Cardiac fibroblast (primary cell): ENCODE results near the gene EPM2AIP1.
"Not testable (repeated sequence)": the region's sequence is repeated elsewhere in the genome, so short reads cannot be mapped to it uniquely, and the experiment has no call there.

Experiments used
- DNase-seq, 2 donors: peaks; one replicate each; pipeline versions ENCODE4 v3.0.0 to v3.0.0-alpha.2; 2010; ENCODE audit warnings: low read depth in 2 of 2
- H3K4me3 ChIP-seq, 2 donors: replicated peaks in 1 of 2; 1 replicate in 1 of 2; 2 replicates in 1 of 2; pipeline ENCODE4 v1.5.1; 2011; ENCODE audit warnings: low read depth in 2 of 2, low read length in 2 of 2, mild to moderate bottlenecking in 2 of 2, moderate library complexity in 1 of 2
- CTCF ChIP-seq: IDR thresholded peaks from one replicate; pipeline ENCODE4 v1.5.1; 2011; ENCODE audit warnings: low read depth, mild to moderate bottlenecking, low read length, inconsistent platforms

EPM2AIP1 gene

GRCh38 chr3:36965440-36965839 is 27.5 kb downstream of the EPM2AIP1 start:
- no peak overlapping the region for H3K4me3 ChIP-seq
- no peak for TF ChIP-seq CTCF
- DNase-seq, result no peak

GRCh38 chr3:36964817-36965216 is 28.1 kb downstream of the EPM2AIP1 start:
- no peak for DNase-seq
- no peak overlapping the region for H3K4me3 ChIP-seq
- no peak for TF ChIP-seq CTCF

DNA sequence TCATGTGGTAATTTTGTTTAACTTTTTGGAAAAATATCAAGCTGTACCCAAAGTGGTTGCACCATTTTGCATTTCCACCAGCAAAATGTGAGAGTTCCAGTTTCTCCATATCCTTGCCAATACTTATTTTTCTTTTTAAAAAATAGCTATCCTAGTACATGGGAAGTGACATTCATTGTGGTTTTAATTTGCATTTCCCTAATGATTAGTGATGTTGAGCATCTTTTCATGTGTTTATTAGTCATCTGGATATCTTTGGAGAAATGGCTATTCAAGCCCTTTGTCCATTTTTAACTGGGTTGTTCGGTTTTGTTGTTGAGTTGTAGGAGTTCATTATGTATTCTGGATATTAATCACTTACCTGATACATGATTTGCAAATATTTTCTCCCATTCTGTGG is 28.6 kb downstream of the EPM2AIP1 start:
- DNase-seq, result no peak
- no peak for TF ChIP-seq CTCF

DNA sequence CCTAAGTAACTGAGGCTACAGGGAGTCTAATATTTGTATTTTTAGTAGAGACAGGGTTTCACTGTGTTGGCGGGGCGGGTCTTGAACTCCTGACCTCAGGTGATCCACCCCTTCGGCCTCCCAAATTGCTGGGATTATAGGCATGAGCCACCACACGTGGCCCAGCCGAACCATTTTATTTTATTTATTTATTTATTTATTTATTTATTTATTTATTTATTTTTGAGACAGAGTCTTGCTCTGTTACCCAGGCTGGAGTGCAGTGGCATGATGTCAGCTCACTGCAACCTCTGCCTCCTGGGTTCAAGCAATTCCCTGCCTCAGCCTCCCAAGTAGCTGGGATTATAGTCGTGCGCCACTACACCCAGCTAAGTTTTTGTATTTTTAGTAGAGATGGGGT is 29.9 kb downstream of the EPM2AIP1 start:
- DNase-seq, H3K4me3 ChIP-seq: not testable (repeated sequence)

More for the DNA sequence above, 28.6 kb downstream of the EPM2AIP1 start:
- no peak overlapping the region for H3K4me3 ChIP-seq

GRCh38 chr3:36960502-36960901 is 32.4 kb downstream of the EPM2AIP1 start:
- no peak for DNase-seq
- TF ChIP-seq CTCF, result no peak
- no peak overlapping the region for H3K4me3 ChIP-seq

GRCh38 chr3:36959821-36960220 is 33.1 kb downstream of the EPM2AIP1 start:
- no peak for TF ChIP-seq CTCF
- no peak overlapping the region for H3K4me3 ChIP-seq
- peak in 1 of 2 donors; percentile 28 for DNase-seq

DNA sequence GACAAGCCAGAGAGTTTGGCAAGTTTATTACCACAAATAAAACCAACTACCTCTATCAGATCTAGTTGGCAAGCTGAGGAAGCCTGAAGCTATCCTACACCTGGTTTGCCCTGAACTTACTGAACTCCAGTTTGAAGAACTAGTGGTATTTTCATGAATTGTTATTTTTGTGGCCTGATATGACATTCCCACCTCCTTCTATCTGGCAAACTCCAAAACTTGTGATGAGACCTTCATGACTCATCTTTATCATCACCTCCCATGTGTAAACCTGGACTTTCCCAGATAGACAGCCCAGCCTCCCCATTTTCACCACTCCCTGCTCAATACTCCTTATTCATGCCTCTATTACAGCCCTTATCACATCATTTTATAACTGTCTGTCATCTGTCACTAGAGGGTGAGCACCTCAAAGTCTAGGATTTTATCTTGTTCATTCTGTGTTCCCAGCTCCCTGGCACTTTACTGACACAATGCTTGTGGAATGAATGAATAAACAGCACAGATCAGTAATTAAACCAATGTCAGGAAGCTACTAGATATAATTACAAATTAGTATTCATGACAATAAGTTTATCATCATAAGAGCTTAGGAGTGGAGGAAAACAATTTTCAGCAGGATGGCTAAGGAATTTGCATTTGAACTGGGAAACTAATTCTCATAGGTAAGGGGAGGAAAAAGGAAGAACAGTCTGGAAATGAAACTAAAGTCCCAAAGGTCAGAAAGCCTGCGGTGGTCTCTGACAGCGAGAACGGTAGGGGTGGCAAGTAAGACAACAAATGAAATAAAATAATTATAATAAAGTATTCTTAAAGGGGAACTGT is 34.9 kb downstream of the EPM2AIP1 start:
- peak in 1 of 2 donors; percentile 86 for DNase-seq
- no peak overlapping the region for H3K4me3 ChIP-seq

More for the DNA sequence above, 34.9 kb downstream of the EPM2AIP1 start:
- no peak for TF ChIP-seq CTCF
